Nucleus accumbens (tissue), 56 donors: ENCODE data around the gene TMEM51.

Experiments
- DNase-seq, 56 donors: peaks; one replicate each; lab custom pipeline; 2025; lab: John Stamatoyannopoulos, UW

TMEM51 gene

DNA sequence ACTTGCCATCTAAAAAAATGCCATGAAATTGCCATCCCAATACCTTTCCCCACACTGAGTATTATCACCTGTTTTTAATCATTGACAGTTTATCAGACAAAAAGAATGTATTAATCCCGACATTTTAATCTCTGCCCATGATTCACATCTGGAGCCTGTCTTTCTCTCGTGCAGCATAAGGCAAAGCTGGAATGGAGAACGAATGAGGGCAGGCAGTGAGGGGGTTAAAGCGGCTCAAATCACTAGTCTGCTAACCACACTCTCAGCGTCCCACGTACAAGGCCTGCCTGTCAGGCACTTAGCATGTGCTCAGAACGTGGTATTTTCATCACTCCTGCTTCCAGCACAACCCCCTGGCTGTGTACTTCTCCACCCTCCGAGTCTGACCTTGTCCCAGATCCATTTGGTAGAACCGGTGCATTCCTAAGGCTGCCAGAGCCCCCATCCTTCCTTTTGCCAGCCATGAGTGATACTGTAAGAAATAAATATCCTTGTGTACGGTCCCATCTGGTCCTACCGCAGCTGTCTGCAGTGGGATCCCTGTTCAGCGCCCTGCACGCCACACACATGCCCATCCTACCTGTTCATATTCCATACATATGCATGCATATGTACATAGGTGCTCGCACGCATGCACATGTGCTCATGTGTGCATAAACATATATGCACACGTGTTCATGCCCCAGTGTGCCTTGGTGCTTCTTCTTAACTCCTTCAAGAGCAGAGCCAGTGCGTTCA, 58.8 kb downstream of the TMEM51 start:
- peak in 1 of 56 donors; percentile 11 for DNase-seq

DNA sequence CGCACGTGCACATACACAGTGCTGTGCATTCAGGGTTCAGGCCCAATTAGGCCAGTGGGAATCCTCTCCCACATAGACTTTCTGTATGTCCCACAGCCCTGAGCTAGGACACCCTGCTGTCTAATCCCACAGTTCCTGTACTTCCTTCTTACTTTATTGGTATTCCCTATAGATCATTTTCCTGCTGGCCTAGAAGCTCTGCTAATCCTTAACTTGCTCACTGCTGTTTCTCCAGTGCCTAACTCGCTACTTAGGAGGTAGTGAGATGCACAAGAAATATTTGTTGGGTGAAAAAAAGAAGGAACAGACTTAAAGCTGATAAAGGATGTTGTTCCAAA, 59.4 kb downstream of the TMEM51 start:
- DNase-seq = no peak

DNA sequence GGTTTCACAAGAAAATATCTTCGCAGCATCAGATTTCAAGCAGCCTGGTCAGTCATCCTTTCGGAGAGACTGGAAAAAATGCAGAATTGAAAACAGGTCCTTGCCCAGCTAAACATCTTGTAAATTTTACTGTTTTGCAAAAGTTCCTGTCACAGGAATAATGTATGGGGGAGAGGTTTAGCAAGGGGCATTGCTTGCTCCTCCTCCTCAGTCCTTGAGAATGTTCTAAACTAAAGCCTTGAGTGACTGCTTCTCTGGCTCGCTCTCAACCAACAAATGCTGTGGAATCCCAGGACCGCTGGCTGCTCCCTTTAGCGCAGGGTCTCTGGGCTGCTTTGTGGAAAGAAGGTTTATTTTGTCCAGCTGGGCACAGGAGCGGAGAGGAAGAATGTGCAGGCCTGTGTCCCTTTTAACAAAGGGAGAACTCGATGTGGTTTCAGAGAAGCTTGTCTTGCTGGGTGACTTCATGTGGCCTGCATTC, 59.8 kb downstream of the TMEM51 start:
- no peak for DNase-seq

DNA sequence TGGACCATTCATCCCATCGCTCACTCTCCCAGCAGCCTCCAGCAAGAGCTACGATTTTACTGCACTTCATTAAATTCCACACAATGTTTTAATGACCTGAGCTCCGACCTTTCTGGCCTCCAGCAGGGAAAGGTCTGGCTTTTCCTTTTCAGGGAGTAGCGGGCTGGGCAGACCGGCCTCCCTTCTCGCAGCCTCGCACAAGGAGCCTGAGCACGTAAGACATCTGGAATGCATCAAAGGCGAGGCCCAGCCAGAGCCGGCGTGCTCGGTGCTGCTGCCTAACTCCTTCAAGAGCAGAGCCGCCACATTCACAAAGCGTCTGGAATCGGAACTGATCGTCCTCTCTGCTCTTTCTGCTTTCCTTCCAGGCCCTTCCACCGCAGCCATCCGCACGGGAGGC, 61.0 kb downstream of the TMEM51 start:
- no peak for DNase-seq

DNA sequence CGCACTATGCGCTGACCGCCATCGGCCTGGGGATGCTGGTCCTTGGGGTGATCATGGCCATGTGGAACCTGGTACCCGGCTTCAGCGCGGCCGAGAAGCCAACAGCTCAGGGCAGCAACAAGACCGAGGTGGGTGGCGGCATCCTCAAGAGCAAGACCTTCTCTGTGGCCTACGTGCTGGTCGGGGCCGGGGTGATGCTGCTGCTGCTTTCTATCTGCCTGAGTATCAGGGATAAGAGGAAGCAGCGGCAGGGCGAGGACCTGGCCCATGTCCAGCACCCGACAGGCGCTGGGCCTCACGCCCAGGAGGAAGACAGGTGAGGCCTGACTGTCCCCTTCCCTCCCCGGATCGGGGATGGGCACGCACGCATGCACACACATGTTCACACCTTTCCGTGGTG, 61.6 kb downstream of the TMEM51 start:
- DNase-seq = no peak

DNA sequence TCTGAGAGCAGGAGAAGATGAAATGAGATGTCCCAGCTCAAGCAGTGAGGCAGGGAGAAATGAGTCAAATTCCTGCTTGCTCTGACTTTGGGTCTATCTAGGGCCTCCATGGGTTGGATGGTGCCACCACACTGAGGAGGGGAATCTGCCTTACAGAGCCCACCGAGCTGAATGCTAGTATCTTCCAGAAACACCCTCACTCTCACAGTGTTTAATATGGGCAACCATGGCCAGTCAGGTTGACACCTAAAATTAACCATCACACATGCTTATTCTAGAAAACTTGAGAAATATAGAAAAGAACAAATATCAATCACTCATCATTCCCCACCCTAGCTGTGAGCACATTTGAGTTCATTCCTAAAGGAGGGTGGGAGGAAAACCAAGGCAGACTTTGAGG, 64.1 kb downstream of the TMEM51 start:
- no peak for DNase-seq

DNA sequence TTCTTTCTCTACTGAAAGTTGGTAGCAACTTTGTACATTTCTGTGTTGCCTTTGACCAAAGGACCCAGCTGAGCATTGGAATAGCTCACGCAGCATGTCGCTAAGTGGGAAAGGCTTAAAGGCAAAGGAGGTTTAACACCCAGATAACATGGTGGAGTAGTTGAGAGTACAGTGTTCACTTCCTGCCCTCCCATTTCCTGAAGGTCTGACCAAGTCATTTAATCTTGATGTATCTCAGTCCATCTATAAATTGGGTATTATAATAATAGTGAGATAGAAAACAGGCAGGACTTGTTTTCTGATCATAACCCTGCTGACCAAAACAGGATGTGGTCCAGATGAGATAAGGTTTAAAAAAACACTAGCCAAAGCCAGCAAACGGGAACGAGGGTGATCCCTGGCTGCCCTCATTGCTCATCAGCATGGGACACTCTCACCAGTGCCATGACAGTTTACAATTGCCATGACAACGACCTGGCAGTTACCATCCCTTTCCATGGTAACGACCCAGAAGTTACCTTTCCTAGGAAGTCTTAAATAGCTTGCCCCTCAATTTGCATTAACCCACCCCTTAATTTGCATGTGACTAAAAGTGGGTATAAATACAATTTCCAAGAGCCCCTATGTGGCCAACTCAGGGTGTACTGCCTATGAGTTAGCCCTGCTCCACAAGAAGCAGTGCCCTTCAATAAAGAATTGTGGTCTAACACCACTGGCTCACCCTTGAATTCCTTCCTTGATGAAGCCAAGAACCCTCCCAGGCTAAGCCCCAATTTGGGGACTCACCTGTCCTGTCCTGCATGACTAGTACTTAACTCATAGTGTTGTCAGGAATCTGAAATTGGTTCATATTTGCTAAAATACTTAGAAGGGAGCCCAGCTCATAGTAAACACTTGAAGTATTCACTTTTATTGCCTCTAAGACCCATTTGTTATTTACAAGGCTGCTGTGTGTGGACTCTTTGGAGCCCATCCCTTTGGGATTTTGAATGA, 65.0 kb downstream of the TMEM51 start:
- no peak for DNase-seq

DNA sequence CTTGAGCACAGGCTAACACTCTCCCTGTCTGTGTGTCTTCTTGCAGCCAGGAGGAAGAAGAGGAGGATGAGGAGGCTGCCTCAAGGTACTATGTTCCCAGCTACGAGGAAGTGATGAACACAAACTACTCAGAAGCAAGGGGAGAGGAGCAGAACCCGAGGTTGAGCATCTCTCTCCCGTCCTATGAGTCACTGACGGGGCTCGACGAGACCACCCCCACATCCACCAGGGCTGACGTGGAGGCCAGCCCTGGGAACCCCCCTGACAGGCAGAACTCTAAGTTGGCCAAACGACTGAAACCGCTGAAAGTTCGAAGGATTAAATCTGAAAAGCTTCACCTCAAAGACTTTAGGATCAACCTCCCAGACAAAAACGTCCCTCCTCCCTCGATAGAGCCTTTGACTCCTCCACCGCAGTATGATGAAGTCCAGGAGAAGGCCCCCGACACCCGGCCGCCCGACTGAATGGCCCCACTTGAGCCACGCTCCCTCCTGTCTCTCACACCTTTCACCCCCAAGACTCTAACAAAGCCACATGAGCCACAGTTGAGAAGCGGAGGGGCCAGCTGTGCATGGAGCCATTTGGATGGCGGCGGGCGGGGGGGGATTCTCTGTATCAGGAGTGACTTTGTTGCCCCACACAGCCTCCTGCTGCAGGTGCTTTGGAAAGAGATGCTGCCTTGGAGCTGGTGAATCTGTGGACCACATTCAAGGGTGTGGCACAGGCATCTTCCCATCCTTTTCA, 65.9 kb downstream of the TMEM51 start:
- no peak for DNase-seq

DNA sequence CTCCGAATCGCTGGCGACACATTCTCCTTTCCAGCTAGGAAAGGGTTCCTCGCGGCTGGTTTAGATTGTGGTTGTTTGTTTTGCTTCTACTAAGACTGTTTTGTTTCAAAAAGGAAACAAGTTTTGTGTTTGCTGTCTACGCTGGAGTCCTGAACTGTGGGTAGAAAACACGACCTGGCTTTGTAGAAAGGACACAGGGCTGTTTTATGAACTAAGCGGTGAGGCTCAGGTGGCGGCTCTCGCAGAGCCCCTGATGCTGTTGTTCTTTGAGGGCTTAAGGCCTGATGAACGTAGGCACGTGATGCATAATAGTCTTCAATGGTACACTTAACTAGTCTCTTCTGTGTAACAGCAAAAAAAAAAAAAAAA, 66.5 kb downstream of the TMEM51 start:
- no peak for DNase-seq

DNA sequence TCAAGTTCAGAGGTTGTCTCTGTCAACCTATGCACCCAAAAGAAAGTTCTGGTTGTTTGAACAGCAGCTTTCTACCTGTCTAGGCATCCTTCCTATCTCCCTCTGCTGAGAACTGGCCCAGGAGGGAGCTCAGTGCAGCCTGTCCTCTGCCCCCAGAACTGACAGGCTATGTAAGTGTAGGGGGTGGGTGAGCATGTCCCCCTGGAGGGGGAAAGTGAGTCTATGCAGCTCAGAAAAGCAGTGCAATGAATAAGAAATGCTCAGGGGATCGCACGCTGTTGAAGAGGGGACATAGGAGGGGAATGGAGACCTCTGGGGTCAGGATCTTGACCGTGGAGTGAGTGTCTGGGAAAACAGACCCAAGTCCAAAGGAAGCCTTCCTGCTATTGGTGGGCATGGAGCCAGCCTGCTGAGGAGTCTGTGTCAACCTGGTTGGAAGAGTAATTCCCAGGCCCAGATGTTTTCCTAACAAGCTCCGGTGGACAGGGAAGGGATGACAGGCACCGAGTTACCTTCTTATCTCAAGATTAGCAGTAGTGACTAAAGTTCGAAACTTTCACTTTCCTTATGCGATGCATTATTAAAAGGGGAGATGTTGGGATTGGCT, 67.4 kb downstream of the TMEM51 start:
- no peak for DNase-seq

DNA sequence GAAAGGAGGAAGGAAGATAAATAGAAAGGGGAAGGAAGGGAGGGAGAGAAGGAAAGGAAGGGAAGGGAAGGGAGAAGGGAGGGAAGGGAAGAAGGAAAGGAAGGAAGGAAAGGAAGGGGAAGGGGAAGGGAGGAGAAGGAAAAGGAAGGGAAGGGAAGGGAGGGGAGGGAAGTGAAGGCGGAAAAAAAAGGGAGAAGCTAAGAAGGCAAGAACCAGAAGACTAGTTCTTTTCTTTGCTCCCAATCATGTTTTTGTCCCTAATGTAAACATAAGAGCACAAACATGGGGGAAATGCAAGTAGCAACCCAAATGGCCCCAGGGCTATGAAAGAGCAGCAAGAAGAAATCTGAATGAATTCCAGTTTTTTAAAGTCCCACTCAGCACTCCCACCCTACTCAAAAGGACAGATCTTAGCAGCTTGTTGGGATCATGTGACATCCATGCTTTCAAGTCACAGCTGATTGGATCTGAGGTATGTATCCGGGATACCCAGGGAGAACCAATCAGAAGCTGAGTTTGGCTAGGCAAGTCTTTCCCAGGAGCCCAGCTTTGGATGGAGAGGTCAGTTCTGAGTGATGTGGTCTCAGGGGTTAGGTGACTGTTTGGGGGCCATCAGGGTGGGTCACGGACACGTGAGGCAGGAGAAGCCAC, 69.2 kb downstream of the TMEM51 start:
- DNase-seq = no peak

DNA sequence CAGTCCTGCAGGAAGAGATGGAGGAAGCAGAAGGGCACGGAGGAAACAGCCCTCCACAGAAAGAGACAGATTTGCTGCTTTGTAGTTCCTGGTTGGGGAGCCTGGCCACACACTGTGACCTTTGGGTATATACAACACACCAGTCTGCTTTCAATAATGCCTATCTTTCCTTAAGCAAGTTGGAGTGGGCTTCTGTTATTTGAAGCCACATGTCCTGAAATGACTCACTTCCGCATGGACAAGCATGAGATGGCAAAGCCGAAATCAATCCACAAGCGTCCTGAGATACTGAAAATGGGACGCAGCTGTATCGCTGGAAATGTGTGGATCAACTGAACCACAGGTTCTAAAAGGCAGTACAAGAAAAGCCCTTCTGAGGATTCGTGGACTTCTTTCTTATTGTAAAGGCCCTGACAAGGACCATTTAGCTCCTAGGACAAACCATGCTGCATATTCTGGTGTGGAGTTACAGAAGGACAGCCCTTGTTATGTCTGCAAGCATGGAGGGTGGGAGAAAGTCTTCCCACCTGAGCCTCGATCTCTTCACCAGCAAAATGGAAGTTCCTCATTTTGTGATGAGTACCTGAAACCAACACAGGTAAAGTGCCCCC, 70.8 kb downstream of the TMEM51 start:
- no peak for DNase-seq

DNA sequence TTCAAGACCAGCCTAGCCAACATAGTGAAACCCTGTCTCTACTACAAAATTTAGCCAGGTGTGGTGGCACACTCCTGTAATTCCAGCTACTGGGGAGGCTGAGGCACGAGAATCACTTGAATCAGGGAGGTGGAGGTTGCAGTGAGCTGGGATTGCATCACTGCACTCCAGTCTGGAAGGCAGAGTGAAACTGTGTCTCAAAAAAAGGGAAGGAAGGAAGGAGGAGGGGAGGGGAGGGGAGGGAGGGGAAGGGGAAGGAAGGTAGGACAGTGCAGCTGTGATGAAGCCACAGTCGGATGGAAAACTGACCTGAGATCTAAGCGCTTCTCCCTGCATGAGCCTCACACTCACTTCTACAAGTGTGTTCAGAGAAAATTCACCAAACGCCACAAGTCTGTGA, 71.4 kb downstream of the TMEM51 start:
- DNase-seq = no peak

DNA sequence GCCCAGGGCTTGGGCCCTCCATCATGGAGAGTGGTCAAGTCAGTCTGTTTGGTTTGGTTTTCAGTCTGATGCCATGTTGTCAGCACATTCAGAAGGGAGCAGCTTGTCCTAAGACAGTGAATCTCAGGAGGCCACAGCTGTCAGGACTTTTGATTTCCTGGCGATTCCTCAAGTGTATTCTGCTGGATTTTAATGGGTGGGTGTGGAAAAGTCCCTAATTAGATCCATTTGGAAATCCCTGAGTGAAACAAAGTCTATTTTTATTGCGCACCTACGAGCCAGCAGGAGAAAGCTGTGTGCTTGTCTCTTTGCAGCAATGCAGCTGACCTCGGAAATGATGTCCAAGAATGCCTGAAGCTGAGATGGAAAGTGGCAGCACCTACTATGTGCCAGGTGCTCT, 71.9 kb downstream of the TMEM51 start:
- no peak for DNase-seq

DNA sequence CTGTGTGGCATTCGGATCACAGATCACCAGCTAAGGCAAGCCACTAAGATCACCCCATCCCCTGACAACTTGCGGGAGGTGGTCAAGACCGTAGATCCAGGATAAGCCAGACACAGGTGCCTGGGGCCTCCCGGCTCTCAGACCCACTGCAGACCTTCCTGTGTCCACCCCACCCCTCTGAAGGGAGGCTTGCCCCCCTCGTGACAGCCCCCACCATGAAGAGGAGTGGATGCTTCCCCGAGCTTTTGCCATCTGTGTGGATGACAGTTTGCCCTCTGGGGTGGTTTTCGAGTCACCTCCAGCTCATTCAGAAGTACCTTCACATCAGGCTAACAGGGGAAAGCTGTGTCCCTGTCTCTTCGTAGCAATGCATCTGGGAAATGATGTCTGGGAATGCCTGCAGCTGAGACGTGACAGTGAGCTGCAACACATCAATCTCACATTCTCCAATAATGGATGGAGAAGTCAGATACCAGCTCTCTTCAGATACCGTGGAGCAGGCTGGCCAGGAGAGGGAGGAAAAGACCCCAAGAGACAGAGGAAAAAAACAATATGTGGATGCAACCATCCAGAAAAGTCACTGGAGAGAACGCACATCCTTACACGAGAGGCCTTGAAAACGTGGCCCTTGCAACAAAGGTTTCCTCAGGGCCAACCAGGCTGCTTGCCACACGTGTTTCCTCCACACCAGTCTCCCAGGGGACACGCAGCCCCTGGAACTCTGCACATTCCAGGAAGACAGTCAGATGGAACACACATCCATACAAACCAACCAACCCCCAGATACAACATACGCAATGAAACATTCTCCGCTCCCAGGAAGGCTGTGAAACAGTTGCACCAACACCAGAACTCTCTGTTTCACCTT, 73.1 kb downstream of the TMEM51 start:
- DNase-seq = no peak

DNA sequence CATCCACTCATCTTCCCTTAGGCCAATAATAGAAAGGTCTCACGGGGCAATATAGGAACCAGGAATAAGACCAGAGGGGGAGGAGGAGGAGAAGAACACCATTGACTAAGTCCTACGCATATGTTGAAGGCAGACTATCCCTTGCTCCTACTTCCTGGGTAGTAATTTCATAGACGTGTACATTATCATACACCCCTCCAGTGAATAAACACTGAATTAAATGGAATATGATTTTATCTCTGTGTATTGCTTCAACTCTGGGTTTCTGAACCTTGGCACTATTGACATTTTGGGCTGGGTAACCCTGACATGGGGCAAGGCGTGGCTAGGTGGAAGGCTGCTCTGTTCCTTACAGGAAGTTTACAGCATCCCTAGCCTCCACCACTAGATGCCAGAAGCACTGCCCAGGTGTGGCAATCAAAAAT, 76.2 kb downstream of the TMEM51 start:
- no peak for DNase-seq

DNA sequence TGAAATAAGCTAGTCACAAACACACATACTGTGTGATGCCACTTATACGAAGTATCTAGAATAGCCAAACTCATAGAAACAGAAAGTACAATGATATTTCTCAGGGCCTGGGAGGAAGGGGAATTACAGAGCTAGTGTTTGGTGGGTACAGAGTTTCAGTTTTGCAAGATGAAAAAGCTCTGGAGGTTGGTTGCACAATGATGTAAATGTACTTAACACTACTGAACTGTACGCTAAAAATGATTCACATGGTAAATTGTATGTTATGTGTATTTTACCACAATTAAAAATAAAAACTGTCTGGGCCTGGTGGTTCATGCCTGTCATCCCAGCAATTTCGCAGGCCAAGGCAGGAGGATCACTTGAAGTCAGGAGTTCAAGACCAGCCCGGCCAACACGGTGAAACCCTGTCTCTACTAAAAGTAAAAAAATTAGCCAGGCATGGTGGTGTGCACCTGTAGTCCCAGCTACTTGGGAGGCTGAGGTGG, 78.2 kb downstream of the TMEM51 start:
- DNase-seq = no peak

DNA sequence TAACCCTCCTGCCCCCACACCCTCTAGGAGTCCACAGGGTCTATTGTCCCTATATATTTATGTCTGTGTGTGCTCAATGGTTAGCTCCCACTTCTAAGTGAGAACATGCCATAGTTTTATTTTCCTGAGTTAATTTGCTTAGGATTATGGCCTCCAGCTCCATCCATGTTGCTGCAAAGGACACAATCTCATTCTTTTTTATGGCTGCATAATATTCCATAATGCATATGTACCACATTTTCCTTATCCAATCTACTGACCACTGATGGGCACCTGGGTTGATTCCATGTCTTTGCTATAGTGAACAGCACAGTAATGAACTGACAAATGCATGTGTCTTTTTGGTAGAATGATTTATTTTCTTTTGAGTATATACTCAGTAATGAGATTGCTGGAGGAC, 80.1 kb downstream of the TMEM51 start:
- no peak for DNase-seq

DNA sequence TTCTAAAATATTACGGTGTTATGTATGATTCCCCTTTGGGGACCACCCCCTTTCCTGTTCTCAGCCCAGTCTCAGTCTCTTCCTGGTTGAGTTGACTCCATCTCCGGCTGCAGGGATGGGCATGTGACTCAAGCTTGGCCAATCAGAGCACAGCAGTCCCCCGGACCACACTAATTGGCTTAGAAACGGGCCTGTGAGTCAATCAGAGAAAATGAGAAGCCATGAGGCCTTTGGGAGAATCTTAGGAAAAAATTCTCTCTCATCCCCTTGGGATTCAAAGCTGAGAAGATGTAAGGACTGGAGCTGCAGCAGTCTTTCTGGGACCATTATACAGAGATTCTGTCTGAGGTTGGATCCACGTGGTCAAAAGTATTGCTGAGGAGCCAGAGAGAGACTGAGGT, 82.8 kb downstream of the TMEM51 start:
- no peak for DNase-seq
